ENCODE results near the gene ZSWIM5. TPM values are rescaled to one million over a fixed set of nuclear protein-coding genes. Genes with fewer than 3 reads are reported as not detected.
"Not testable (repeated sequence)": the region's sequence is repeated elsewhere in the genome, so short reads cannot be mapped to it uniquely, and the experiment has no call there.

ZSWIM5 gene
- total RNA-seq, 4 donors from 2014 or later = 12.3 to 38.2 (median 13.7) TPM

- Histone ChIP-seq H3K27ac (no peak overlapping the region), H3K4me3 (no peak overlapping the region)
- TF ChIP-seq CTCF (IDR thresholded peaks at IDR 0.05) (no peak), POLR2A (IDR thresholded peaks at IDR 0.05) (no peak), POLR2AphosphoS5 (IDR thresholded peaks at IDR 0.05) (no peak), EP300 (IDR thresholded peaks at IDR 0.05; ENCODE audit: low read depth) (no peak)
Measured at GRCh38 chr1:45171575-45171974, 34.8 kb downstream of the ZSWIM5 start.

GRCh38 chr1:45170151-45170742, 36.2 kb downstream of the ZSWIM5 start:
- in situ Hi-C loops (cut with MboI; ENCODE audit: low pct_ligation_motif_present in 1 of 4, low pct_unique_long_range_greater_than_20kb in 1 of 4, low sequenced_read_pairs in 3 of 4) = no loop called here
- WGBS, 2 donors (ENCODE audit: low coverage in 1 of 2) = 90% methylated on average over 2 to 4 of the region's 4 CpGs
- TF ChIP-seq POLR2AphosphoS5 (IDR thresholded peaks at IDR 0.05) = no peak
- no peak for TF ChIP-seq CTCF (IDR thresholded peaks at IDR 0.05)
- no peak for TF ChIP-seq POLR2A (IDR thresholded peaks at IDR 0.05)
- TF ChIP-seq EP300 (IDR thresholded peaks at IDR 0.05; ENCODE audit: low read depth) = no peak

More at GRCh38 chr1:45171575-45171974, 34.8 kb downstream of the ZSWIM5 start:
- no peak for DNase-seq
- H3K27me3 ChIP-seq = no peaks in the 10 kb centered on the region
- WGBS, 2 donors (ENCODE audit: low coverage in 1 of 2) = 56 to 58% methylated on average over 1 of the region's 1 CpG
- in situ Hi-C loops (cut with MboI; ENCODE audit: low pct_ligation_motif_present in 1 of 4, low pct_unique_long_range_greater_than_20kb in 1 of 4, low sequenced_read_pairs in 3 of 4) = no loop called here
- intact Hi-C loops (cut with DNase I; ENCODE audit: low total_unique reads) = no loop called here
- H3K36me3 ChIP-seq = no peaks in the 10 kb centered on the region
- peaks cover 0 to 18% (median 3%) of the 10 kb centered on the region in 4 donors for H3K4me1 ChIP-seq
- no peaks in the 10 kb centered on the region for H3K9me3 ChIP-seq

GRCh38 chr1:45167947-45168346, 38.5 kb downstream of the ZSWIM5 start:
- in situ Hi-C loops (cut with MboI; ENCODE audit: low pct_ligation_motif_present in 1 of 4, low pct_unique_long_range_greater_than_20kb in 1 of 4, low sequenced_read_pairs in 3 of 4); H3K4me3 ChIP-seq; DNase-seq; H3K27me3 ChIP-seq; H3K27ac ChIP-seq; H3K9me3 ChIP-seq; intact Hi-C loops (cut with DNase I; ENCODE audit: low total_unique reads); H3K36me3 ChIP-seq: not testable (repeated sequence)
- WGBS, 2 donors (ENCODE audit: low coverage in 1 of 2) = 90 to 96% methylated on average over 5 to 6 of the region's 6 CpGs
- peaks cover 0 to 11% (median 3%) of the 10 kb centered on the region in 4 donors for H3K4me1 ChIP-seq

More at GRCh38 chr1:45170151-45170742, 36.2 kb downstream of the ZSWIM5 start:
- no peak for DNase-seq
- Histone ChIP-seq H3K9me3 (no peaks in the 10 kb centered on the region), H3K36me3 (no peaks in the 10 kb centered on the region), H3K27ac (no peak overlapping the region), H3K4me1 (peaks cover 0 to 18% (median 3%) of the 10 kb centered on the region in 4 donors), H3K4me3 (no peak overlapping the region), H3K27me3 (no peaks in the 10 kb centered on the region)
- intact Hi-C loops (cut with DNase I; ENCODE audit: low total_unique reads) = no loop called here

GRCh38 chr1:45164307-45164706, 42.1 kb downstream of the ZSWIM5 start:
- H3K4me1 ChIP-seq; H3K27ac ChIP-seq; H3K4me3 ChIP-seq; H3K27me3 ChIP-seq; DNase-seq; H3K36me3 ChIP-seq; intact Hi-C loops (cut with DNase I; ENCODE audit: low total_unique reads); in situ Hi-C loops (cut with MboI; ENCODE audit: low pct_ligation_motif_present in 1 of 4, low pct_unique_long_range_greater_than_20kb in 1 of 4, low sequenced_read_pairs in 3 of 4); H3K9me3 ChIP-seq: not testable (repeated sequence)
- WGBS, 2 donors (ENCODE audit: low coverage in 1 of 2) = 79 to 86% methylated on average over 1 to 2 of the region's 2 CpGs

- H3K9me3 ChIP-seq; H3K27me3 ChIP-seq; H3K36me3 ChIP-seq; H3K27ac ChIP-seq; intact Hi-C loops (cut with DNase I; ENCODE audit: low total_unique reads); in situ Hi-C loops (cut with MboI; ENCODE audit: low pct_ligation_motif_present in 1 of 4, low pct_unique_long_range_greater_than_20kb in 1 of 4, low sequenced_read_pairs in 3 of 4); DNase-seq; H3K4me1 ChIP-seq; H3K4me3 ChIP-seq: not testable (repeated sequence)
- WGBS, 2 donors (ENCODE audit: low coverage in 1 of 2) = 94 to 95% methylated on average over 3 of the region's 3 CpGs
Measured at GRCh38 chr1:45163111-45163510, 43.3 kb downstream of the ZSWIM5 start.

- H3K36me3 ChIP-seq; DNase-seq; H3K27me3 ChIP-seq; intact Hi-C loops (cut with DNase I; ENCODE audit: low total_unique reads); H3K9me3 ChIP-seq; H3K27ac ChIP-seq; H3K4me1 ChIP-seq; in situ Hi-C loops (cut with MboI; ENCODE audit: low pct_ligation_motif_present in 1 of 4, low pct_unique_long_range_greater_than_20kb in 1 of 4, low sequenced_read_pairs in 3 of 4); H3K4me3 ChIP-seq: not testable (repeated sequence)
- WGBS, 2 donors (ENCODE audit: low coverage in 1 of 2) = 70 to 72% methylated on average over 5 to 14 of the region's 14 CpGs
Measured at GRCh38 chr1:45162041-45163035, 44.1 kb downstream of the ZSWIM5 start.

Measured in transverse colon (tissue), 4 donors.